Measurements from ENCODE around the gene TMEM74B. TPM values are rescaled to one million over a fixed set of nuclear protein-coding genes. Genes with fewer than 3 reads are reported as not detected.

TMEM74B gene
- total and polyA plus RNA-seq, 9 donors: 2.2 to 6.6 (median 3.6) TPM

- no peak overlapping the region for H3K4me3 ChIP-seq (ENCODE audit: low read length)
- H3K4me1 ChIP-seq (ENCODE audit: control insufficient read depth, insufficient read depth, low read length): no peaks in the 10 kb centered on the region
- peaks cover 8% of the 10 kb centered on the region for H3K27me3 ChIP-seq (ENCODE audit: control insufficient read depth, insufficient read depth, low read length)
- no peaks in the 10 kb centered on the region for H3K9me3 ChIP-seq (replicated peaks; ENCODE audit: control insufficient read depth, low read depth, low read length)
- no peaks in the 10 kb centered on the region for H3K36me3 ChIP-seq (ENCODE audit: control insufficient read depth, insufficient read depth, low read length)
- H3K27ac ChIP-seq (ENCODE audit: low read length): no peak overlapping the region
- no peak for DNase-seq
- no CpG with 5 or more reads among the region's 3 CpGs for WGBS (ENCODE audit: insufficient coverage)
Measured at GRCh38 chr20:1191299-1191698, 6.5 kb upstream of the TMEM74B start.

- H3K36me3 ChIP-seq (ENCODE audit: control insufficient read depth, insufficient read depth, low read length): no peaks in the 10 kb centered on the region
- no peaks in the 10 kb centered on the region for H3K9me3 ChIP-seq (replicated peaks; ENCODE audit: control insufficient read depth, low read depth, low read length)
- 77% methylated on average over 3 of the region's 3 CpGs for WGBS (ENCODE audit: insufficient coverage)
- no peak overlapping the region for H3K27ac ChIP-seq (ENCODE audit: low read length)
- DNase-seq: no peak
- peaks cover 3% of the 10 kb centered on the region for H3K4me1 ChIP-seq (ENCODE audit: control insufficient read depth, insufficient read depth, low read length)
- no peak overlapping the region for H3K4me3 ChIP-seq (ENCODE audit: low read length)
- peaks cover 12% of the 10 kb centered on the region for H3K27me3 ChIP-seq (ENCODE audit: control insufficient read depth, insufficient read depth, low read length)
Measured at GRCh38 chr20:1190847-1191246, 6.1 kb upstream of the TMEM74B start.

GRCh38 chr20:1189827-1190226, 5.0 kb upstream of the TMEM74B start:
- H3K4me1 ChIP-seq (ENCODE audit: control insufficient read depth, insufficient read depth, low read length): peaks cover 4% of the 10 kb centered on the region
- H3K27ac ChIP-seq (ENCODE audit: low read length): no peak overlapping the region
- no peaks in the 10 kb centered on the region for H3K36me3 ChIP-seq (ENCODE audit: control insufficient read depth, insufficient read depth, low read length)
- DNase-seq: no peak
- no peaks in the 10 kb centered on the region for H3K9me3 ChIP-seq (replicated peaks; ENCODE audit: control insufficient read depth, low read depth, low read length)
- H3K4me3 ChIP-seq (ENCODE audit: low read length): no peak overlapping the region
- H3K27me3 ChIP-seq (ENCODE audit: control insufficient read depth, insufficient read depth, low read length): peaks cover 17% of the 10 kb centered on the region
- WGBS (ENCODE audit: insufficient coverage): 71% methylated on average over 1 of the region's 1 CpG

GRCh38 chr20:1188347-1188746, 3.6 kb upstream of the TMEM74B start:
- H3K27me3 ChIP-seq (ENCODE audit: control insufficient read depth, insufficient read depth, low read length): peaks cover 32% of the 10 kb centered on the region
- peak overlapping the region; percentile 35 for H3K27ac ChIP-seq (ENCODE audit: low read length)
- H3K36me3 ChIP-seq (ENCODE audit: control insufficient read depth, insufficient read depth, low read length): no peaks in the 10 kb centered on the region
- peaks cover 4% of the 10 kb centered on the region for H3K4me1 ChIP-seq (ENCODE audit: control insufficient read depth, insufficient read depth, low read length)
- no CpG with 5 or more reads among the region's 1 CpG for WGBS (ENCODE audit: insufficient coverage)
- no peaks in the 10 kb centered on the region for H3K9me3 ChIP-seq (replicated peaks; ENCODE audit: control insufficient read depth, low read depth, low read length)
- no peak for DNase-seq
- H3K4me3 ChIP-seq (ENCODE audit: low read length): no peak overlapping the region

- DNase-seq: peak; percentile 37
- Histone ChIP-seq H3K4me1 (ENCODE audit: control insufficient read depth, insufficient read depth, low read length) (peaks cover 4% of the 10 kb centered on the region), H3K4me3 (ENCODE audit: low read length) (no peak overlapping the region), H3K9me3 (replicated peaks; ENCODE audit: control insufficient read depth, low read depth, low read length) (no peaks in the 10 kb centered on the region), H3K27ac (ENCODE audit: low read length) (peak overlapping the region; percentile 65), H3K36me3 (ENCODE audit: control insufficient read depth, insufficient read depth, low read length) (no peaks in the 10 kb centered on the region), H3K27me3 (ENCODE audit: control insufficient read depth, insufficient read depth, low read length) (peaks cover 35% of the 10 kb centered on the region)
- WGBS (ENCODE audit: insufficient coverage): 49% methylated on average over 4 of the region's 4 CpGs
Measured at GRCh38 chr20:1187605-1188171, 2.9 kb upstream of the TMEM74B start.

GRCh38 chr20:1186367-1186991, 1.7 kb upstream of the TMEM74B start:
- Histone ChIP-seq H3K36me3 (ENCODE audit: control insufficient read depth, insufficient read depth, low read length) (no peaks in the 10 kb centered on the region), H3K4me3 (ENCODE audit: low read length) (no peak overlapping the region), H3K4me1 (ENCODE audit: control insufficient read depth, insufficient read depth, low read length) (peaks cover 4% of the 10 kb centered on the region), H3K9me3 (replicated peaks; ENCODE audit: control insufficient read depth, low read depth, low read length) (no peaks in the 10 kb centered on the region), H3K27ac (ENCODE audit: low read length) (peak overlapping the region; percentile 10), H3K27me3 (ENCODE audit: control insufficient read depth, insufficient read depth, low read length) (peaks cover 41% of the 10 kb centered on the region)
- 84% methylated on average over 9 of the region's 13 CpGs for WGBS (ENCODE audit: insufficient coverage)
- DNase-seq: no peak

- Histone ChIP-seq H3K9me3 (replicated peaks; ENCODE audit: control insufficient read depth, low read depth, low read length) (no peaks in the 10 kb centered on the region), H3K4me3 (ENCODE audit: low read length) (peak overlapping the region; percentile 26), H3K36me3 (ENCODE audit: control insufficient read depth, insufficient read depth, low read length) (no peaks in the 10 kb centered on the region), H3K27me3 (ENCODE audit: control insufficient read depth, insufficient read depth, low read length) (peaks cover 41% of the 10 kb centered on the region), H3K4me1 (ENCODE audit: control insufficient read depth, insufficient read depth, low read length) (peaks cover 4% of the 10 kb centered on the region), H3K27ac (ENCODE audit: low read length) (no peak overlapping the region)
- DNase-seq: peak; percentile 35
- 0% methylated on average over 10 of the region's 20 CpGs for WGBS (ENCODE audit: insufficient coverage)
Measured at GRCh38 chr20:1185790-1186334, 1.1 kb upstream of the TMEM74B start.

GRCh38 chr20:1185316-1185741, 548 bp upstream of the TMEM74B start:
- Histone ChIP-seq H3K27ac (ENCODE audit: low read length) (no peak overlapping the region), H3K4me1 (ENCODE audit: control insufficient read depth, insufficient read depth, low read length) (peaks cover 4% of the 10 kb centered on the region), H3K9me3 (replicated peaks; ENCODE audit: control insufficient read depth, low read depth, low read length) (no peaks in the 10 kb centered on the region), H3K4me3 (ENCODE audit: low read length) (peak overlapping the region; percentile 26), H3K36me3 (ENCODE audit: control insufficient read depth, insufficient read depth, low read length) (no peaks in the 10 kb centered on the region), H3K27me3 (ENCODE audit: control insufficient read depth, insufficient read depth, low read length) (peaks cover 41% of the 10 kb centered on the region)
- no peak for DNase-seq
- WGBS (ENCODE audit: insufficient coverage): 0% methylated on average over 13 of the region's 54 CpGs

- Histone ChIP-seq H3K27me3 (ENCODE audit: control insufficient read depth, insufficient read depth, low read length) (peaks cover 41% of the 10 kb centered on the region), H3K9me3 (replicated peaks; ENCODE audit: control insufficient read depth, low read depth, low read length) (no peaks in the 10 kb centered on the region), H3K4me3 (ENCODE audit: low read length) (peak overlapping the region; percentile 8), H3K36me3 (ENCODE audit: control insufficient read depth, insufficient read depth, low read length) (no peaks in the 10 kb centered on the region), H3K4me1 (ENCODE audit: control insufficient read depth, insufficient read depth, low read length) (peaks cover 4% of the 10 kb centered on the region), H3K27ac (ENCODE audit: low read length) (no peak overlapping the region)
- no peak for DNase-seq
- WGBS (ENCODE audit: insufficient coverage): 32% methylated on average over 13 of the region's 13 CpGs
Measured at GRCh38 chr20:1184260-1184637, 532 bp downstream of the TMEM74B start.

GRCh38 chr20:1183153-1183552, 1.6 kb downstream of the TMEM74B start:
- Histone ChIP-seq H3K36me3 (ENCODE audit: control insufficient read depth, insufficient read depth, low read length) (no peaks in the 10 kb centered on the region), H3K27me3 (ENCODE audit: control insufficient read depth, insufficient read depth, low read length) (peaks cover 39% of the 10 kb centered on the region), H3K4me1 (ENCODE audit: control insufficient read depth, insufficient read depth, low read length) (peaks cover 4% of the 10 kb centered on the region), H3K27ac (ENCODE audit: low read length) (no peak overlapping the region), H3K9me3 (replicated peaks; ENCODE audit: control insufficient read depth, low read depth, low read length) (no peaks in the 10 kb centered on the region), H3K4me3 (ENCODE audit: low read length) (no peak overlapping the region)
- DNase-seq: no peak
- 80% methylated on average over 1 of the region's 6 CpGs for WGBS (ENCODE audit: insufficient coverage)
